ENCODE results near the gene CRYBA1.

DNA sequence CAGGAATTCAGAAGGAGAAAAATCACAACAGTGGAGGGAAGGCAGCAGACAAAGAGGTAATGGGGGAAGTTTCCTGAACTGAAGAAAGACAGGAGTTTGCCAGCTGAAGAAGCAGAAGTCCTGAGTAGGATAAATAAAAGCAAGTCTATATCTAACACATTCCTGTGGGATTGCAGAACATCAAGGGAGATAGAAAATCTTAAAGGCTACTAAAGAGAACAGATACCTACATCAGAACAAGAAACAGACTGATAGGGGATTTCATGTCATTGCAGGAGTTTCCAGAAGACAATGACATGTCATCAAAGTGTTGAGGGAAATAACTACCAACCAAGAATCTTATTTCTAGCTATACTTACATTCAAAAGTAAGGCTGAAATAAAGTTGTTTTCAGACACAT lies 21.3 kb upstream of the CRYBA1 start:
- TF ChIP-seq POLR2AphosphoS5 (IDR thresholded peaks at IDR 0.05; ENCODE audit: borderline replicate concordance, low read depth, low read length) (no peak), EZH2 (IDR thresholded peaks at IDR 0.05) (no peak)
